PC-3 (cell line): ENCODE measurements around the gene AHSA1. TPM values are rescaled to one million over a fixed set of nuclear protein-coding genes. Genes with fewer than 3 reads are reported as not detected.
A peak's percentile ranks its signal among the peaks of the same experiment; 100 is the strongest.

Experiments used
- ATAC-seq: fragments of 200-7000 bp; cut with Tn5 transposase; 2 replicates; pipeline ENCODE4 v1.9.1; 2020; ENCODE audit warnings: mild to moderate bottlenecking, moderate library complexity
- BruUV-seq: library from RNA; stranded (reverse); fragments of 400-500 nt; replicated peaks from 2 replicates; lab custom pipeline; 2021; lab: Mats Ljungman, UMichigan
- CTCF ChIA-PET: fragments of 300-600 bp; sonication (Branson Sonifier 250); formaldehyde crosslinking; loops from one replicate; lab custom pipeline; 2022; ENCODE audit warnings: antibody characterized with exemption; lab: Charles Lee
- POLR2A ChIA-PET: fragments of 300-600 bp; sonication (Branson Sonifier 250); formaldehyde crosslinking; loops from one replicate; lab custom pipeline; 2022; ENCODE audit warnings: antibody characterized with exemption; ENCODE audit not compliant: unreplicated experiment; lab: Charles Lee
- DNase-seq: peaks from one replicate; pipeline ENCODE4 v3.0.0-alpha.2; 2015
- H2AFZ ChIP-seq: fragments of 300-600 bp; sonication (generic); 2 replicates; pipeline ENCODE4 v1.6.0; 2016; ENCODE audit warnings: antibody characterized with exemption, low read length
- H3F3A ChIP-seq: fragments of 300-600 bp; sonication (generic); one replicate; pipeline ENCODE4 v1.6.0; 2017; ENCODE audit warnings: antibody characterized with exemption, low read length, control low read depth, mild to moderate bottlenecking; ENCODE audit not compliant: unreplicated experiment
- H3K27ac ChIP-seq: fragments of 300-600 bp; sonication (generic); 2 replicates; pipeline ENCODE4 v1.5.1; 2016; ENCODE audit warnings: mild to moderate bottlenecking, low read length
- H3K27me3 ChIP-seq: fragments of 300-600 bp; sonication (generic); 2 replicates; pipeline ENCODE4 v1.6.1; 2016; ENCODE audit warnings: low read length, mixed read lengths
- H3K36me3 ChIP-seq: fragments of 300-600 bp; sonication (generic); 2 replicates; pipeline ENCODE4 v1.6.1; 2016; ENCODE audit warnings: low read depth, mixed run types, low read length, mixed read lengths
- H3K4me1 ChIP-seq: fragments of 300-600 bp; sonication (generic); 2 replicates; pipeline ENCODE4 v1.5.1; 2016; ENCODE audit warnings: low read length; ENCODE audit not compliant: insufficient read depth
- H3K4me2 ChIP-seq: fragments of 300-600 bp; sonication (generic); 2 replicates; pipeline ENCODE4 v1.6.0; 2016; ENCODE audit warnings: low read length
- H3K4me3 ChIP-seq: fragments of 300-600 bp; sonication (generic); 2 replicates; pipeline ENCODE4 v1.5.1; 2016; ENCODE audit warnings: mild to moderate bottlenecking, low read length, mixed read lengths
- H3K79me2 ChIP-seq: fragments of 300-600 bp; sonication (generic); 2 replicates; pipeline ENCODE4 v1.6.1; 2017; ENCODE audit warnings: low read length, mixed read lengths
- H3K9ac ChIP-seq: fragments of 300-600 bp; sonication (generic); 2 replicates; pipeline ENCODE4 v1.6.0; 2016; ENCODE audit warnings: mild to moderate bottlenecking, low read length
- H3K9me2 ChIP-seq: fragments of 300-600 bp; sonication (generic); replicated peaks from 2 replicates; pipeline ENCODE4 v1.6.1; 2016; ENCODE audit warnings: mixed run types, low read length, mixed read lengths
- H3K9me3 ChIP-seq: fragments of 300-600 bp; sonication (generic); 2 replicates; pipeline ENCODE4 v1.6.1; 2016; ENCODE audit warnings: low read length, mixed read lengths
- H4K20me1 ChIP-seq: fragments of 300-600 bp; sonication (generic); 2 replicates; pipeline ENCODE4 v1.6.1; 2016; ENCODE audit warnings: low read length, mixed read lengths
- EZH2 ChIP-seq: fragments of 300-600 bp; sonication (generic); IDR thresholded peaks from one replicate; pipeline ENCODE4 v1.6.1; 2017; ENCODE audit warnings: antibody characterized with exemption, mild to moderate bottlenecking, low read length; ENCODE audit not compliant: unreplicated experiment
- EZH2phosphoT487 ChIP-seq: fragments of 300-600 bp; sonication (generic); IDR thresholded peaks from 2 replicates; pipeline ENCODE4 v1.6.1; 2018; ENCODE audit warnings: mild to moderate bottlenecking, antibody characterized with exemption, low read length, borderline replicate concordance
- intact Hi-C: fragments of 100-400 bp; cut with micrococcal nuclease; formaldehyde crosslinking; loops from 2 replicates; pipeline ENCODE4 v1.9.0; 2023
- total RNA-seq: library from RNA; depleted of rRNA; stranded (reverse); fragments of >200 nt; gene quantifications from 2 replicates; pipeline ENCODE4 v1.2.3, GENCODE V29; 2014
- TF ChIP-seq, protein P1 (sequence below): fragments of 300-600 bp; sonication (generic); conservative IDR thresholded peaks from 2 replicates; pipeline ENCODE4 v1.5.1; 2017; ENCODE audit warnings: antibody characterized with exemption, low read depth, mild to moderate bottlenecking, low read length

Gene AHSA1
- total RNA-seq, 1 experiment from 2014 or later: 215 TPM

DNA sequence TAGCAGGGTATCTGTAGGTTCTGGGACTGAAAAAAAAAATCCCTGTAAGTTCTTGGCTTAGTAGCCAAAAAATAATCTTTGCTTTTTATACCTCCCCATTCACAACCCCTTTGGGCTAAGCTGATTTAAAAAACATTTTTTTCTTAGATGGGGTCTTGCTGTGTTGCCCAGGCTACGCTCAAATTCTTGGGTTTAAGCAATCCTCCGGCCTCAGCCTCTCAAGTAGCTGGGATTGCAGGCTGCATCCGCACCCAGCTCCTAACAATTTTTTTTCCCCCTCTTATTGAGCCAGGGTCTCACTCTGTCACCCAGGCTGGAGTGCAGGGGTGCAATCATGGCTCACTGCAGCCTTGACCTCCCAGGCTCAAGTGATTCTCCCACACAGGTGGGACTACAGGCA is 49.9 kb downstream of the AHSA1 start:
- Histone ChIP-seq H3K4me3 (no peak overlapping the region), H3K27ac (no peak overlapping the region), H3K27me3 (no peaks in the 10 kb centered on the region), H3F3A (no peaks in the 10 kb centered on the region), H3K9me2 (no peaks in the 10 kb centered on the region), H4K20me1 (no peaks in the 10 kb centered on the region), H3K9ac (no peak overlapping the region), H3K36me3 (peaks cover 9% of the 10 kb centered on the region; the same call in 1 of the 2 replicates), H2AFZ (no peak overlapping the region), H3K4me2 (no peak overlapping the region), H3K9me3 (no peaks in the 10 kb centered on the region), H3K4me1 (peaks cover 18% of the 10 kb centered on the region), H3K79me2 (no peaks in the 10 kb centered on the region)
- no TSS peak for BruUV-seq
- intact Hi-C loops: no loop called here
- ChIA-PET POLR2A (no interaction called here), CTCF (no interaction called here)
- ATAC-seq (no peak), DNase-seq (no peak)
- TF ChIP-seq EZH2 (no peak), EZH2phosphoT487 (no peak)
- TF ChIP-seq, protein P1, sequence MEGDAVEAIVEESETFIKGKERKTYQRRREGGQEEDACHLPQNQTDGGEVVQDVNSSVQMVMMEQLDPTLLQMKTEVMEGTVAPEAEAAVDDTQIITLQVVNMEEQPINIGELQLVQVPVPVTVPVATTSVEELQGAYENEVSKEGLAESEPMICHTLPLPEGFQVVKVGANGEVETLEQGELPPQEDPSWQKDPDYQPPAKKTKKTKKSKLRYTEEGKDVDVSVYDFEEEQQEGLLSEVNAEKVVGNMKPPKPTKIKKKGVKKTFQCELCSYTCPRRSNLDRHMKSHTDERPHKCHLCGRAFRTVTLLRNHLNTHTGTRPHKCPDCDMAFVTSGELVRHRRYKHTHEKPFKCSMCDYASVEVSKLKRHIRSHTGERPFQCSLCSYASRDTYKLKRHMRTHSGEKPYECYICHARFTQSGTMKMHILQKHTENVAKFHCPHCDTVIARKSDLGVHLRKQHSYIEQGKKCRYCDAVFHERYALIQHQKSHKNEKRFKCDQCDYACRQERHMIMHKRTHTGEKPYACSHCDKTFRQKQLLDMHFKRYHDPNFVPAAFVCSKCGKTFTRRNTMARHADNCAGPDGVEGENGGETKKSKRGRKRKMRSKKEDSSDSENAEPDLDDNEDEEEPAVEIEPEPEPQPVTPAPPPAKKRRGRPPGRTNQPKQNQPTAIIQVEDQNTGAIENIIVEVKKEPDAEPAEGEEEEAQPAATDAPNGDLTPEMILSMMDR: no peak

DNA sequence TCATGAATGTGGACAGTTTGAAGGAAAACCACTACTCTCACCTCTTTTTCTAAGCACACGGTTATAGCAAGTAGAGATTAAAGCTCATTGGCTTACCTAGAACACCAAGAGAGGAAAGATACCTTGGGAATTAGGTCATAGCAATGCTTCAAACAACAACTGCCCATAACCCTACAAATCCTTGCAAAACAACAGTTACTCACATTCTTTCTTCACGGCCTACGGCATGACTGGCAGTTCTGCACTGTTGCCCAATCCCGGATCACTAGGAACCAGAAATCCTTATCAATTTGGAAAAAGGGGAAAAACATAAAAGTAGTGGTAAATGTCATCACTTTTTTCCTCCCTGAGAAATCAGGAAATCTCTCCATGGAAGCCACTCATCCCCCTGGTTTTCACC is 50.4 kb downstream of the AHSA1 start:
- Histone ChIP-seq H3K4me3 (no peak overlapping the region), H3K36me3 (peaks cover 9% of the 10 kb centered on the region; the same call in 1 of the 2 replicates), H3K27me3 (no peaks in the 10 kb centered on the region), H3K4me1 (peaks cover 18% of the 10 kb centered on the region), H3K4me2 (peak overlapping the region; percentile 1; the same call in 1 of the 2 replicates), H3K79me2 (no peaks in the 10 kb centered on the region), H3K9me3 (no peaks in the 10 kb centered on the region), H3K9me2 (no peaks in the 10 kb centered on the region), H3F3A (no peaks in the 10 kb centered on the region), H4K20me1 (no peaks in the 10 kb centered on the region), H3K9ac (no peak overlapping the region), H3K27ac (no peak overlapping the region), H2AFZ (no peak overlapping the region)
- ChIA-PET CTCF (no interaction called here), POLR2A (no interaction called here)
- no peak for ATAC-seq
- TF ChIP-seq, protein P1: no peak
- TF ChIP-seq EZH2 (no peak), EZH2phosphoT487 (no peak)
- BruUV-seq: no TSS peak
- peak; percentile 39 for DNase-seq
- intact Hi-C loops: no loop called here

DNA sequence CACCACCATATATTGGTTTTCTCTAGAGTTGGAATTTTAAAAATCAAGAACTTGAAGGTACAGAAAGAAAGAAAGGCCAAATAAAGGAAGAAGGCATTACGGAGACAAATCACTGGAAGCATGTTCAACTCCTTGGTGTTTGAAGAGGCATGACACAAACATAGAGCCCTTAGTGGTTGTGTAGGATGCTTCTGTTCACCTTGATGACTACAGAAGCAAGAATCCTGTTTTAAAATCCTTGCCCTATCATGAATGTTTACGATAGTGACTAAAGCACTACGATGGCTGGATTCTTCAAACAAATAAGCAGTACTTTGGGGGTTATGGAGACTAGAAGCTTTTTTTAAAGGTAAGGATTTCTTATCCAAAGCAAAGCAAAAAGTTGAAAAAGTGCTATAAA is 51.0 kb downstream of the AHSA1 start:
- H4K20me1 ChIP-seq: no peaks in the 10 kb centered on the region
- TF ChIP-seq, protein P1: no peak
- TF ChIP-seq EZH2phosphoT487 (no peak), EZH2 (no peak)
- intact Hi-C loops: no loop called here
- no peaks in the 10 kb centered on the region for H3F3A ChIP-seq
- peaks cover 18% of the 10 kb centered on the region for H3K4me1 ChIP-seq
- H3K9me3 ChIP-seq: no peaks in the 10 kb centered on the region
- no peaks in the 10 kb centered on the region for H3K79me2 ChIP-seq
- H3K9me2 ChIP-seq: no peaks in the 10 kb centered on the region
- ATAC-seq (peak; percentile 64), DNase-seq (peak; percentile 64)
- POLR2A ChIA-PET: no interaction called here
- no peak overlapping the region for H3K9ac ChIP-seq
- no peak overlapping the region for H2AFZ ChIP-seq
- no peaks in the 10 kb centered on the region for H3K27me3 ChIP-seq
- H3K27ac ChIP-seq: no peak overlapping the region
- TSS peak; percentile 8 for BruUV-seq
- peak overlapping the region; percentile 1; the same call in 1 of the 2 replicates for H3K4me2 ChIP-seq
- CTCF ChIA-PET: no interaction called here
- peaks cover 9% of the 10 kb centered on the region; the same call in 1 of the 2 replicates for H3K36me3 ChIP-seq
- H3K4me3 ChIP-seq: no peak overlapping the region
